HepG2 (cell line): ENCODE results near the gene CCDC57. TPM values are rescaled to one million over a fixed set of nuclear protein-coding genes. Genes with fewer than 3 reads are reported as not detected.

ENCODE experiments used
- EEA1 ChIP-seq: sonication (generic); formaldehyde crosslinking; IDR thresholded peaks from 2 replicates; pipeline ENCODE4 v1.5.1; 2020; ENCODE audit warnings: mild to moderate bottlenecking, missing genetic modification reagents, borderline replicate concordance
- GABPA ChIP-seq, 2 experiments: IDR thresholded peaks; 2 replicates each; pipeline ENCODE4 v1.6.1; 2011 to 2016; ENCODE audit warnings: low read depth in 2 of 2, low read length in 1 of 2, missing biosample characterization in 1 of 2, missing genetic modification characterization in 1 of 2
- HNF4G ChIP-seq, 2 experiments: sonication (generic) in 1 of 2; formaldehyde crosslinking in 1 of 2; IDR thresholded peaks; 2 replicates each; pipeline versions ENCODE4 v1.4.0 to v1.6.1; 2011 to 2020; ENCODE audit warnings: borderline replicate concordance in 2 of 2, low read depth in 2 of 2, mild to moderate bottlenecking in 2 of 2, low read length in 1 of 2, missing genetic modification reagents in 1 of 2, moderate library complexity in 1 of 2
- KDM4B ChIP-seq: sonication (generic); formaldehyde crosslinking; IDR thresholded peaks from 2 replicates; pipeline ENCODE4 v1.4.0; 2020; ENCODE audit warnings: missing genetic modification reagents
- NCOA1 ChIP-seq: sonication (generic); formaldehyde crosslinking; IDR thresholded peaks from 2 replicates; pipeline ENCODE4 v1.9.0; 2021; ENCODE audit warnings: missing genetic modification reagents
- NFATC3 ChIP-seq: sonication (generic); formaldehyde crosslinking; IDR thresholded peaks from 2 replicates; pipeline ENCODE4 v1.5.1; 2020; ENCODE audit warnings: mild to moderate bottlenecking, missing genetic modification reagents
- NR3C1 ChIP-seq: sonication (generic); formaldehyde crosslinking; IDR thresholded peaks from 2 replicates; pipeline ENCODE4 v1.4.0; 2020; ENCODE audit warnings: missing genetic modification reagents
- POLR2AphosphoS5 ChIP-seq: IDR thresholded peaks from 2 replicates; pipeline ENCODE4 v1.6.1; 2012; ENCODE audit warnings: low read depth, low read length
- RFXANK ChIP-seq: IDR thresholded peaks from 2 replicates; pipeline ENCODE4 v1.6.1; 2016
- ZFAT ChIP-seq: sonication (generic); formaldehyde crosslinking; conservative IDR thresholded peaks from 2 replicates; pipeline ENCODE4 v1.8.1; 2023; ENCODE audit warnings: missing genetic modification reagents, inconsistent platforms
- ZFP37 ChIP-seq: sonication (generic); formaldehyde crosslinking; IDR thresholded peaks from 2 replicates; pipeline ENCODE4 v1.4.0; 2020; ENCODE audit warnings: missing genetic modification reagents, borderline replicate concordance
- ZHX2 ChIP-seq, 2 experiments: sonication (generic) in 1 of 2; formaldehyde crosslinking in 1 of 2; IDR thresholded peaks; 2 replicates each; pipeline versions ENCODE4 v1.6.1 to v1.9.0; 2014 to 2022; ENCODE audit warnings: antibody characterized with exemption in 1 of 2, borderline replicate concordance in 1 of 2, inconsistent platforms in 1 of 2, low read depth in 1 of 2, missing genetic modification reagents in 1 of 2
- ZNF430 ChIP-seq: sonication (generic); formaldehyde crosslinking; IDR thresholded peaks from 2 replicates; pipeline ENCODE4 v1.9.0; 2021; ENCODE audit warnings: mild to moderate bottlenecking, missing genetic modification reagents
- ZNF597 ChIP-seq: sonication (generic); formaldehyde crosslinking; IDR thresholded peaks from 2 replicates; pipeline ENCODE4 v1.5.0; 2020; ENCODE audit warnings: missing genetic modification reagents
- ZNF737 ChIP-seq: sonication (generic); formaldehyde crosslinking; IDR thresholded peaks from 2 replicates; pipeline ENCODE4 v1.5.0; 2020; ENCODE audit warnings: missing genetic modification reagents, mild to moderate bottlenecking, borderline replicate concordance
- ZNF777 ChIP-seq: sonication (generic); formaldehyde crosslinking; IDR thresholded peaks from 2 replicates; pipeline ENCODE4 v1.4.0; 2020; ENCODE audit warnings: missing genetic modification reagents
- ZNF790 ChIP-seq: sonication (generic); formaldehyde crosslinking; IDR thresholded peaks from 2 replicates; pipeline ENCODE4 v1.8.0; 2022; ENCODE audit warnings: missing genetic modification reagents, mild to moderate bottlenecking, borderline replicate concordance
- polyA plus RNA-seq, 8 experiments: library from polyadenylated mRNA; depleted of rRNA in 3 of 8; stranded (reverse) in 7 of 8; unstranded in 1 of 8; fragments of >200 nt; fragmentation: Illumina TruSeq in 4 of 8; extraction: Trizol in 4 of 8; gene quantifications; 2 replicates each; pipeline versions ENCODE4 v1.2.1 to v1.2.3, GENCODE V29; 2011 to 2016; ENCODE audit warnings: low read depth in 4 of 8, missing spikeins in 1 of 8, mixed read lengths in 1 of 8; ENCODE audit not compliant: insufficient read depth in 1 of 8
- total RNA-seq, 5 experiments: library from RNA; depleted of rRNA; stranded (reverse); fragments of >200 nt; fragmentation: Illumina TruSeq; extraction: Trizol; gene quantifications; 2 replicates each; pipeline ENCODE4 v1.2.3, GENCODE V29; 2016; ENCODE audit warnings: low read depth in 1 of 5
- TF ChIP-seq, protein P1 (sequence below): sonication (generic); formaldehyde crosslinking; IDR thresholded peaks from 2 replicates; pipeline ENCODE4 v1.4.0; 2020; ENCODE audit warnings: missing genetic modification reagents
- TF ChIP-seq, protein P2 (sequence below): sonication (generic); formaldehyde crosslinking; IDR thresholded peaks from 2 replicates; pipeline ENCODE4 v1.4.0; 2020; ENCODE audit warnings: missing genetic modification reagents

CCDC57 gene
- total and polyA plus RNA-seq, 2 of the 13 experiments (the other 11 are each of a cell fraction or from before 2014, with no cell fraction given): 59.3 to 59.9 TPM

DNA sequence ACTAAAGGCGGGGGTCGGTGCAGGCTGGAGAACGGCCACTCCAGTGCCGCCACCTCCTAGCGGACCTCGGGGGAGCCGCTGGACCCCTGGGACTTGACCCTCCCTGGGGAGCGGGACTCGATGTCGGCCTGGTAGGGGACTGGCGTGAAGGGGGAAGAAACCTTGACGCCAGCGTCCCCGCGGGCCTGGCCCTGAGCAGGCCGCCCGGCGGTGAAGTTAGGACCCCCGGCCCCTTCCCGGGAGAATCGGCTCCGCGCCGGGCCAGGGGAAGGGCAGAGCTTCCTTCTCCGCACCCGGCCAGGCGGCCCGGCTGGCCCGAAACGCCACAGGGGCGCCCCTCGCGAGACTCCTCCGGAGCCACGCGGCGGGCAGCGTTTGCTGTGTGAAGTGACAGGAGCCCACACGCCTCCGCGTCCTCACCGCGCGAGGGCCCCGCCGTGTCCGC is 147.4 kb downstream of the CCDC57 start (continued):
- TF ChIP-seq ZHX2 (IDR thresholded peaks at IDR 0.05; ENCODE audit: low read depth) (no peak), ZHX2 (CRISPR knock-in tag; IDR thresholded peaks at IDR 0.05; ENCODE audit: borderline replicate concordance) (no peak), POLR2AphosphoS5 (no peak), RFXANK (CRISPR knock-in tag) (0 out of 2 replicates have a peak, but pooled peaks have one; percentile 16), ZNF737 (CRISPR knock-in tag) (no peak), NR3C1 (CRISPR knock-in tag) (no peak), ZFP37 (CRISPR knock-in tag) (no peak; the same call in 1 of the 2 replicates), ZNF790 (0 out of 2 replicates have a peak, but pooled peaks have one; percentile 36), NCOA1 (peak; percentile 19; the same call in 1 of the 2 replicates), HNF4G (IDR thresholded peaks at IDR 0.05; ENCODE audit: borderline replicate concordance, low read depth, low read length) (no peak), HNF4G (CRISPR knock-in tag; IDR thresholded peaks at IDR 0.05; ENCODE audit: borderline replicate concordance, low read depth) (no peak), ZNF597 (CRISPR knock-in tag) (no peak), GABPA (IDR thresholded peaks at IDR 0.05; ENCODE audit: low read depth, low read length) (no peak), GABPA (CRISPR knock-in tag; IDR thresholded peaks at IDR 0.05; ENCODE audit: low read depth) (no peak), ZFAT (CRISPR knock-in tag) (0 out of 2 replicates have a peak, but pooled peaks have one; percentile 23), ZNF777 (CRISPR knock-in tag) (peak; percentile 1; the same call in 1 of the 2 replicates), EEA1 (CRISPR knock-in tag) (0 out of 2 replicates have a peak, but pooled peaks have one; percentile 12), ZNF430 (CRISPR knock-in tag) (peak; percentile 63; the same call in 1 of the 2 replicates), KDM4B (CRISPR knock-in tag) (no peak), NFATC3 (CRISPR knock-in tag) (peak; percentile 58; the same call in 1 of the 2 replicates)
- TF ChIP-seq, protein P1, sequence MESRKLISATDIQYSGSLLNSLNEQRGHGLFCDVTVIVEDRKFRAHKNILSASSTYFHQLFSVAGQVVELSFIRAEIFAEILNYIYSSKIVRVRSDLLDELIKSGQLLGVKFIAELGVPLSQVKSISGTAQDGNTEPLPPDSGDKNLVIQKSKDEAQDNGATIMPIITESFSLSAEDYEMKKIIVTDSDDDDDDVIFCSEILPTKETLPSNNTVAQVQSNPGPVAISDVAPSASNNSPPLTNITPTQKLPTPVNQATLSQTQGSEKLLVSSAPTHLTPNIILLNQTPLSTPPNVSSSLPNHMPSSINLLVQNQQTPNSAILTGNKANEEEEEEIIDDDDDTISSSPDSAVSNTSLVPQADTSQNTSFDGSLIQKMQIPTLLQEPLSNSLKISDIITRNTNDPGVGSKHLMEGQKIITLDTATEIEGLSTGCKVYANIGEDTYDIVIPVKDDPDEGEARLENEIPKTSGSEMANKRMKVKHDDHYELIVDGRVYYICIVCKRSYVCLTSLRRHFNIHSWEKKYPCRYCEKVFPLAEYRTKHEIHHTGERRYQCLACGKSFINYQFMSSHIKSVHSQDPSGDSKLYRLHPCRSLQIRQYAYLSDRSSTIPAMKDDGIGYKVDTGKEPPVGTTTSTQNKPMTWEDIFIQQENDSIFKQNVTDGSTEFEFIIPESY (CRISPR knock-in tag): no peak
- TF ChIP-seq, protein P2, sequence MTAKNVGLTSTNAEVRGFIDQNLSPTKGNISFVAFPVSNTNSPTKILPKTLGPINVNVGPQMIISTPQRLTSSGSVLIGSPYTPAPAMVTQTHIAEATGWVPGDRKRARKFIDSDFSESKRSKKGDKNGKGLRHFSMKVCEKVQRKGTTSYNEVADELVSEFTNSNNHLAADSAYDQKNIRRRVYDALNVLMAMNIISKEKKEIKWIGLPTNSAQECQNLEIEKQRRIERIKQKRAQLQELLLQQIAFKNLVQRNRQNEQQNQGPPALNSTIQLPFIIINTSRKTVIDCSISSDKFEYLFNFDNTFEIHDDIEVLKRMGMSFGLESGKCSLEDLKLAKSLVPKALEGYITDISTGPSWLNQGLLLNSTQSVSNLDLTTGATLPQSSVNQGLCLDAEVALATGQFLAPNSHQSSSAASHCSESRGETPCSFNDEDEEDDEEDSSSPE (CRISPR knock-in tag): 0 out of 2 replicates have a peak, but pooled peaks have one; percentile 6
